ENCODE results near the gene TUSC2. TPM values are rescaled to one million over a fixed set of nuclear protein-coding genes. Genes with fewer than 3 reads are reported as not detected.

TUSC2 gene
- total and polyA plus RNA-seq, 2 of the 13 experiments (the other 11 are each of a cell fraction or from before 2014, with no cell fraction given) = 36.7 to 39.1 TPM

GRCh38 chr3:50327943-50328691 is at the start of gene TUSC2 (continued):
- TF ChIP-seq PRMT3 (CRISPR knock-in tag; IDR thresholded peaks at IDR 0.05; ENCODE audit: borderline replicate concordance, low read depth) (no peak), ZFP36L2 (CRISPR knock-in tag; IDR thresholded peaks at IDR 0.05) (no peak), KLF16 (CRISPR knock-in tag; IDR thresholded peaks at IDR 0.05) (no peak; a peak in 2 of 4 replicates), ZNF678 (CRISPR knock-in tag; IDR thresholded peaks at IDR 0.05) (0 out of 2 replicates have a peak, but pooled peaks have one; percentile 51), ZNF850 (CRISPR knock-in tag; conservative IDR thresholded peaks at IDR 0.05) (no peak), STAT6 (CRISPR knock-in tag; IDR thresholded peaks at IDR 0.05; ENCODE audit: borderline replicate concordance) (no peak), ARNT (IDR thresholded peaks at IDR 0.05) (no peak), ZNF124 (CRISPR knock-in tag; IDR thresholded peaks at IDR 0.05) (peak; percentile 40; the same call in 1 of the 2 replicates), PHF20 (CRISPR knock-in tag; IDR thresholded peaks at IDR 0.05) (peak; percentile 92), ZGPAT (CRISPR knock-in tag; IDR thresholded peaks at IDR 0.05) (peak; percentile 80; the same call in 1 of the 2 replicates), SMC3 (IDR thresholded peaks at IDR 0.05; ENCODE audit: low read length) (no peak), TRIM24 (CRISPR knock-in tag; IDR thresholded peaks at IDR 0.05) (no peak), ZNF547 (CRISPR knock-in tag; IDR thresholded peaks at IDR 0.05) (peak; percentile 31; the same call in 1 of the 2 replicates), BRD4 (CRISPR knock-in tag; IDR thresholded peaks at IDR 0.05) (0 out of 2 replicates have a peak, but pooled peaks have one; percentile 37)
- TF ChIP-seq, protein P1, sequence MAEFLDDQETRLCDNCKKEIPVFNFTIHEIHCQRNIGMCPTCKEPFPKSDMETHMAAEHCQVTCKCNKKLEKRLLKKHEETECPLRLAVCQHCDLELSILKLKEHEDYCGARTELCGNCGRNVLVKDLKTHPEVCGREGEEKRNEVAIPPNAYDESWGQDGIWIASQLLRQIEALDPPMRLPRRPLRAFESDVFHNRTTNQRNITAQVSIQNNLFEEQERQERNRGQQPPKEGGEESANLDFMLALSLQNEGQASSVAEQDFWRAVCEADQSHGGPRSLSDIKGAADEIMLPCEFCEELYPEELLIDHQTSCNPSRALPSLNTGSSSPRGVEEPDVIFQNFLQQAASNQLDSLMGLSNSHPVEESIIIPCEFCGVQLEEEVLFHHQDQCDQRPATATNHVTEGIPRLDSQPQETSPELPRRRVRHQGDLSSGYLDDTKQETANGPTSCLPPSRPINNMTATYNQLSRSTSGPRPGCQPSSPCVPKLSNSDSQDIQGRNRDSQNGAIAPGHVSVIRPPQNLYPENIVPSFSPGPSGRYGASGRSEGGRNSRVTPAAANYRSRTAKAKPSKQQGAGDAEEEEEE (CRISPR knock-in tag; IDR thresholded peaks at IDR 0.05; ENCODE audit: borderline replicate concordance) = no peak
- TF ChIP-seq, protein P2, sequence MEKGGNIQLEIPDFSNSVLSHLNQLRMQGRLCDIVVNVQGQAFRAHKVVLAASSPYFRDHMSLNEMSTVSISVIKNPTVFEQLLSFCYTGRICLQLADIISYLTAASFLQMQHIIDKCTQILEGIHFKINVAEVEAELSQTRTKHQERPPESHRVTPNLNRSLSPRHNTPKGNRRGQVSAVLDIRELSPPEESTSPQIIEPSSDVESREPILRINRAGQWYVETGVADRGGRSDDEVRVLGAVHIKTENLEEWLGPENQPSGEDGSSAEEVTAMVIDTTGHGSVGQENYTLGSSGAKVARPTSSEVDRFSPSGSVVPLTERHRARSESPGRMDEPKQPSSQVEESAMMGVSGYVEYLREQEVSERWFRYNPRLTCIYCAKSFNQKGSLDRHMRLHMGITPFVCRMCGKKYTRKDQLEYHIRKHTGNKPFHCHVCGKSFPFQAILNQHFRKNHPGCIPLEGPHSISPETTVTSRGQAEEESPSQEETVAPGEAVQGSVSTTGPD (CRISPR knock-in tag; IDR thresholded peaks at IDR 0.05) = no peak
- TF ChIP-seq, protein P3, sequence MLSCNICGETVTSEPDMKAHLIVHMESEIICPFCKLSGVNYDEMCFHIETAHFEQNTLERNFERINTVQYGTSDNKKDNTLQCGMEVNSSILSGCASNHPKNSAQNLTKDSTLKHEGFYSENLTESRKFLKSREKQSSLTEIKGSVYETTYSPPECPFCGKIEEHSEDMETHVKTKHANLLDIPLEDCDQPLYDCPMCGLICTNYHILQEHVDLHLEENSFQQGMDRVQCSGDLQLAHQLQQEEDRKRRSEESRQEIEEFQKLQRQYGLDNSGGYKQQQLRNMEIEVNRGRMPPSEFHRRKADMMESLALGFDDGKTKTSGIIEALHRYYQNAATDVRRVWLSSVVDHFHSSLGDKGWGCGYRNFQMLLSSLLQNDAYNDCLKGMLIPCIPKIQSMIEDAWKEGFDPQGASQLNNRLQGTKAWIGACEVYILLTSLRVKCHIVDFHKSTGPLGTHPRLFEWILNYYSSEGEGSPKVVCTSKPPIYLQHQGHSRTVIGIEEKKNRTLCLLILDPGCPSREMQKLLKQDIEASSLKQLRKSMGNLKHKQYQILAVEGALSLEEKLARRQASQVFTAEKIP (CRISPR knock-in tag; IDR thresholded peaks at IDR 0.05; ENCODE audit: borderline replicate concordance) = no peak

All from HepG2 (cell line).